Heart left ventricle (tissue), 16 donors: ENCODE results near the gene NOS1AP. TPM values are rescaled to one million over a fixed set of nuclear protein-coding genes. Genes with fewer than 3 reads are reported as not detected.

Source experiments
- ATAC-seq, 4 donors: fragments of 200-7000 bp; cut with Tn5 transposase; one replicate each; pipeline ENCODE4 v1.9.1; 2020 to 2022; ENCODE audit warnings: moderate library complexity in 4 of 4, mild to moderate bottlenecking in 3 of 4, moderate number of reproducible peaks in 1 of 4
- DNase-seq, 5 donors: peaks; one replicate each; pipeline ENCODE4 v3.0.0-alpha.2; 2020
- H3K27ac ChIP-seq, 12 donors: fragments of 200-600 bp; sonication (generic) in 4 of 12; one replicate each; pipeline versions ENCODE4 v1.5.0 to v1.8.0; 2016 to 2022; ENCODE audit warnings: mild to moderate bottlenecking in 2 of 12
- H3K27me3 ChIP-seq, 9 donors: fragments of 200-600 bp; sonication (generic) in 2 of 9; one replicate each; pipeline versions ENCODE4 v1.5.1 to v1.8.0; 2016 to 2022; ENCODE audit warnings: mild to moderate bottlenecking in 3 of 9
- H3K36me3 ChIP-seq, 9 donors: fragments of 200-600 bp; sonication (generic) in 2 of 9; one replicate each; pipeline versions ENCODE4 v1.5.0 to v1.8.0; 2018 to 2022; ENCODE audit warnings: mild to moderate bottlenecking in 2 of 9
- H3K4me1 ChIP-seq, 12 donors: fragments of 200-600 bp; sonication (generic) in 4 of 12; one replicate each; pipeline versions ENCODE4 v1.5.0 to v1.8.0; 2016 to 2022; ENCODE audit warnings: mild to moderate bottlenecking in 3 of 12
- H3K4me3 ChIP-seq, 12 donors: fragments of 200-600 bp; sonication (generic) in 4 of 12; one replicate each; pipeline versions ENCODE4 v1.5.0 to v1.8.0; 2017 to 2022; ENCODE audit warnings: mild to moderate bottlenecking in 9 of 12, moderate library complexity in 4 of 12
- H3K9me3 ChIP-seq, 12 donors: fragments of 200-600 bp; sonication (generic) in 4 of 12; one replicate each; pipeline versions ENCODE4 v1.5.0 to v1.8.0; 2016 to 2022; ENCODE audit warnings: mild to moderate bottlenecking in 1 of 12
- POLR2A ChIP-seq, 2 donors: fragments of 450-650 bp; IDR thresholded peaks; one replicate each; pipeline ENCODE4 v1.6.1; 2017; ENCODE audit warnings: antibody characterized with exemption in 2 of 2, mild to moderate bottlenecking in 2 of 2, moderate library complexity in 2 of 2
- WGBS, 4 donors: extraction: QIAGEN DNeasy Blood & Tissue Kit in 2 of 4; methylation state at CpG; one replicate each; pipeline versions ENCODE4 v1.1.5 to v1.1.7; 2013 to 2018; 5-methylcytosine and 5-hydroxymethylcytosine counted together
- intact Hi-C, 10 donors: fragments of 100-400 bp; cut with DNase I; formaldehyde crosslinking; loops; one replicate each; pipeline versions ENCODE4 v1.11.1 to v1.14.2; 2022
- polyA plus RNA-seq, 2 donors: library from polyadenylated mRNA; stranded (reverse); fragments of 200-250 nt; gene quantifications; one replicate each; pipeline ENCODE4 v1.2.3, GENCODE V29; 2013
- total RNA-seq, 9 donors: library from RNA; depleted of rRNA in 2 of 9; stranded (reverse); fragments of >200 nt in 2 of 9; fragmentation: NEBNext Ultra II Directional in 3 of 9; extraction: Animal tissue kit (Norgen Biotek cat#: 25700) in 3 of 9; gene quantifications; one replicate each; pipeline versions ENCODE4 v1.1.0 to v1.2.4, GENCODE V29; 2016 to 2023
- TF ChIP-seq, protein P1 (sequence below), 12 donors: fragments of 200-600 bp; sonication (generic) in 4 of 12; IDR thresholded peaks; one replicate each; pipeline versions ENCODE4 v1.5.0 to v1.8.0; 2018 to 2022; ENCODE audit warnings: antibody characterized with exemption in 12 of 12, mild to moderate bottlenecking in 5 of 12
- donor health status: ischemic (EF 13 %, LVEDD 7.1; RV severe dilation, severe dysfunction).
- donor health status: healthy with polysubstance abuse.
- donor health status: DM: no; HTN: yes; CAD: no.
- donor health status: DM: no; HTN: no; CAD: no.
- donor health status: ischemic (EF 25% LVEDD 6.9; RV normal size, moderate dysfunction).
- donor health status: ischemic (EF 25% LVEDD 5.7; RV mildly dilated, moderate dysfunction).
- donor health status: healthy.
- donor health status: DM: yes; HTN: yes; CAD: no.
- donor health status: ischemic (EF 35%, LVEDD 5.7; RV mildly dilated, moderate dysfunction).
- donor health status: nonischemic (EF 11% LVEDD 7.7; RV severe dilation, severe dysfunction).
- donor health status: DM: yes; HTN: yes; CAD: no.
- donor health status: PGD.
- donor health status: ischemic (EF 29% LVEDD 5.4; RV normal size, mild dysfunction).
- donor health status: nonischemic (EF 23%, LVEDD 6.1; RV moderate dilation, normal function).

NOS1AP gene
- total and polyA plus RNA-seq, 11 donors: 1.1 to 6.4 (median 4.3) TPM

DNA sequence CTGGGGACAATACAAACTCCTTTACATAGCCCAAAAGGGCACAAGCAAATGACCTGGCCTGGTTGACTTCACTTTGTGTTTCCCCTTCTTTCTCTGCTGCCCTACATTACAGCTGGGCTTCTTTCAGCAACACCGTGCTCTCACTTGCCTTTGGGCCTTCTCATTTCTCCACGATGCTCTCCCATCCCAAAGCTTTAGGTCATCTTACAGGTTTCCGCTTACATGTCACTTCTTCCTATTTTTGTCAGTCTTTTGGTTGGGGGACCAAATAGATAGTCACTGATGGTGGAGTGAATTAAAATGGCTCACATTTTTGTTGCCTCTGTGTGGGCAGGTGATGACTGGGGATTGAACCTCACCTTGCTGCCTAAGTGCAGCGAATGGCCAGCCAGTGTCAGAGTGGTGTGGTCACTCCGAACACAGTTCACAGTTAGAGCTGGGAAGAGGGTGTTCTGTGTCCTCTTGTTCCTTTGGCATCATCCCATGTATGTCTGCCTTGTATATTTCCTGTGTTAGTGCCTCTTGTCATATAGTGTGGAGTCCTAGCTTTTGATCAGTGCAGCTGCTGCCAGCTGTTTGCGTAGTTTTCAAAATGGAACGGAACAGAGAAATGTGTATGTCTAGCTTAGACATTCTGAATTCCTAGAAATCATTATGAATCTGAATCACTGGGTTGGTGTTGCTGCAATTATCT, 134.8 kb downstream of the NOS1AP start:
- intact Hi-C loops: no loop called here
- no peak for ATAC-seq

DNA sequence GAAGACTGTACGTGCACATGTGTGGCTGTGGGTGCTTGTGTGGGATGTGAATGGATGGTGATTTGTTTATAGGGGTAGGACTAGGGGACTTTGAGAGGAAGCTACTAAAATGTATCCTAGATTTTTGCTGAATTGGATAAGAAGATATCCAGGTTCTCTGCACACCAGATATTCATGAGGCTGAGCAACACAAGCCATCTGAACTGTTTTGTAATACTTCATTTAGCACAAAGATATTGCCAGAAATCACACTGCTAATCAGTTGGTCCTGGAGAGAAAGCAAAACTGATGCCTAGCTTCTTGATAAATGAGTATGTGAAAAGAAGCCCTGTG, 135.3 kb downstream of the NOS1AP start:
- H3K27me3 ChIP-seq: no peaks in the 10 kb centered on the region
- no peak overlapping the region for H3K27ac ChIP-seq
- peaks cover 0 to 42% (median 2%) of the 10 kb centered on the region in 12 donors for H3K4me1 ChIP-seq
- TF ChIP-seq, protein P1, sequence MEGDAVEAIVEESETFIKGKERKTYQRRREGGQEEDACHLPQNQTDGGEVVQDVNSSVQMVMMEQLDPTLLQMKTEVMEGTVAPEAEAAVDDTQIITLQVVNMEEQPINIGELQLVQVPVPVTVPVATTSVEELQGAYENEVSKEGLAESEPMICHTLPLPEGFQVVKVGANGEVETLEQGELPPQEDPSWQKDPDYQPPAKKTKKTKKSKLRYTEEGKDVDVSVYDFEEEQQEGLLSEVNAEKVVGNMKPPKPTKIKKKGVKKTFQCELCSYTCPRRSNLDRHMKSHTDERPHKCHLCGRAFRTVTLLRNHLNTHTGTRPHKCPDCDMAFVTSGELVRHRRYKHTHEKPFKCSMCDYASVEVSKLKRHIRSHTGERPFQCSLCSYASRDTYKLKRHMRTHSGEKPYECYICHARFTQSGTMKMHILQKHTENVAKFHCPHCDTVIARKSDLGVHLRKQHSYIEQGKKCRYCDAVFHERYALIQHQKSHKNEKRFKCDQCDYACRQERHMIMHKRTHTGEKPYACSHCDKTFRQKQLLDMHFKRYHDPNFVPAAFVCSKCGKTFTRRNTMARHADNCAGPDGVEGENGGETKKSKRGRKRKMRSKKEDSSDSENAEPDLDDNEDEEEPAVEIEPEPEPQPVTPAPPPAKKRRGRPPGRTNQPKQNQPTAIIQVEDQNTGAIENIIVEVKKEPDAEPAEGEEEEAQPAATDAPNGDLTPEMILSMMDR (IDR thresholded peaks at IDR 0.05): no peak
- TF ChIP-seq POLR2A (IDR thresholded peaks at IDR 0.05): no peak
- no peak for ATAC-seq
- H3K9me3 ChIP-seq: no peaks in the 10 kb centered on the region
- intact Hi-C loops: no loop called here
- H3K36me3 ChIP-seq: no peaks in the 10 kb centered on the region
- 67 to 77% (median 70%) methylated on average over 1 of the region's 1 CpG for WGBS, 4 donors
- no peak for DNase-seq
- no peak overlapping the region for H3K4me3 ChIP-seq

More for the DNA sequence above, 134.8 kb downstream of the NOS1AP start:
- Histone ChIP-seq H3K36me3 (no peaks in the 10 kb centered on the region), H3K27ac (no peak overlapping the region), H3K4me3 (no peak overlapping the region), H3K27me3 (no peaks in the 10 kb centered on the region), H3K4me1 (peaks cover 0 to 42% (median 2%) of the 10 kb centered on the region in 12 donors), H3K9me3 (no peaks in the 10 kb centered on the region)
- WGBS, 4 donors: 62 to 73% (median 68%) methylated on average over 7 of the region's 7 CpGs
- no peak for TF ChIP-seq POLR2A (IDR thresholded peaks at IDR 0.05)
- DNase-seq: no peak

DNA sequence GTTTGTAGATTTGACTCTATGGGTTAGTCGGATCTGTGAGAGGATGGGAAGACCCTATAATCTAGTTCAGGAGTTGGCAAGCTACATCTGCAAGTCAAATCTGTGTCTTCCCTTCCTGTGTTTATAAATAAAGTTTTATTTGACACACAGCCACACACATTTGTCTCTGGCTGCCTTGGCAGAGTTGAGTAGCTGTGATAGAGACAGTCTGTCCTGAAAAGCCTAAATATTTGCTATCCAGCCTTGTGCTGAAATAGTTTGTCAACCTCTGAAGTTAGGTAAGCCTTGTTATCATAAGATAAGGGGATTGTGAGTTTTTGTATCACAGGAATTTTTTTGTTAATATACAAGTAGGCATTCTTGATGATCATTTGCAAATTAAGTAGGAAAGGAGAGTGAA, 136.8 kb downstream of the NOS1AP start:
- Histone ChIP-seq H3K4me1 (peaks cover 0 to 33% (median 2%) of the 10 kb centered on the region in 12 donors), H3K9me3 (no peaks in the 10 kb centered on the region), H3K4me3 (no peak overlapping the region), H3K27me3 (no peaks in the 10 kb centered on the region), H3K27ac (peak overlapping the region in 1 of 12 donors; percentile 50), H3K36me3 (no peaks in the 10 kb centered on the region)
- DNase-seq (no peak), ATAC-seq (no peak)
- TF ChIP-seq POLR2A (IDR thresholded peaks at IDR 0.05): no peak
- TF ChIP-seq, protein P1 (IDR thresholded peaks at IDR 0.05): no peak
- 81 to 95% (median 87%) methylated on average over 1 of the region's 1 CpG for WGBS, 4 donors
- intact Hi-C loops: no loop called here

DNA sequence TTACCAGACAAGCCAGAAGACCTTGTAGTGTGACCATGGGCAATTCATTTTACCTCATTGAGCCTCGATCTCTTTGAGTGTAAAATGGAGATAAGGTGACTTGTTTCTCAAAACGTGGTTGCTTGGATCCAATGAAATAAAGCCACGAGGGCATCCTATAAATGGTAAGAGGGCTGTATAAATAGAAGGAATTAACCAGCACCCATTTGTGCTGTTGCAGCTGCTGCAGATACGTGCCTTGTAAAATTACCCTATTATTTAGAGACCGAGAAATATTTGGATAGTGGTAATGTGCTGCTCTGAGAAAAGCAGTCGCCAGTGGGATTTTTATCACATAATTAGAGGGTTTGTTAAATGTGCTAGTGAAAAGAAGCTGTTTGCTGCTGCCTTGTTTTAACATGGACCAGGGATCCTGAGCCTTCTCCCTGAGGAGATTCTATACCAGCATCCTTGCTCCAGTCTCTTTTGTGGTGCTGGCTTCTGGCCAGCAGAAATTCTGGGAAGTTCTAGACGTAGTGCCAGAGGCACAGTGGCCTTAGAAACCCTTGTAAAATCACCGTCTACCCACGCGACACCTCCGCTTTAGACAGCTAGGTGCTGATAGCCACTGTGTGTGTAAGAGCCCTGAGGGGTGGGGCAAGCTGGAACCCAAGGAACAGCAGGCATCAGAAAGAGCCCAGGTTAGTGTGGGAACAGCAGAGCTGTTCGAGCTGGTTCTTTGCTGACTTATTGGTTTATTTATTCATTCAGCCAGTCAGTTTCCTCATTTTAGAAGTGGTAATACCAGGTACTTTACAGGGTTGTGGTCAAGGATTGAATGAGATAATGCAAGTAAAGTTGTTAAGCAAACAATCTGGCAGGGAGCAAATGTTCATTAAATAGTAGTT, 137.5 kb downstream of the NOS1AP start:
- WGBS, 4 donors: 35 to 43% (median 39%) methylated on average over 12 of the region's 12 CpGs
- peak in 3 of 5 donors; percentile 29 to 76 (median 44) for DNase-seq
- H3K9me3 ChIP-seq: no peaks in the 10 kb centered on the region
- ATAC-seq: peak; percentile 65 to 97 (median 88)
- H3K4me3 ChIP-seq: no peak overlapping the region
- no peaks in the 10 kb centered on the region for H3K36me3 ChIP-seq
- peak overlapping the region in 5 of 12 donors; percentile 3 to 50 (median 41) for H3K27ac ChIP-seq
- intact Hi-C loops: no loop called here
- TF ChIP-seq, protein P1 (IDR thresholded peaks at IDR 0.05): no peak
- no peak for TF ChIP-seq POLR2A (IDR thresholded peaks at IDR 0.05)
- no peaks in the 10 kb centered on the region for H3K27me3 ChIP-seq
- H3K4me1 ChIP-seq: peaks cover 0 to 33% (median 2%) of the 10 kb centered on the region in 12 donors
